ENCODE measurements around the gene ZER1. TPM values are rescaled to one million over a fixed set of nuclear protein-coding genes. Genes with fewer than 3 reads are reported as not detected.

ZER1 gene
- total RNA-seq, 3 donors from 2014 or later, result 31.2 to 42.9 (median 34.1) TPM

DNA sequence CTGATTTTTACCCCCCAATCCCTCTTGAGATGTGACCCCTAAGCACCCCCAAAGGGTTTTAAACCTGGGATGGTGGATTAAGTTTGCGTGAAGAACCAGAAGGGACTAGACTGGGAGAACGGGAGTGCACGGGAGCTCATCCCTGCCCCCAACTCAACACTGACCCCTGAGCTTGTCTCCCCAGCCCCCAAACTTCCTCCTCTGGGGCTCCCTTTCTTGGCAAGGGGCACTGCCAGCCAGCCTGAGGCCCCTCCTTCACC lies 87.7 kb downstream of the ZER1 start:
- intact Hi-C loops (cut with DNase I; ENCODE audit: low total_unique reads), result no loop called here
- no peak for DNase-seq (ENCODE audit: low spot score in 2 of 2)
- Histone ChIP-seq H3K27me3 (no peaks in the 10 kb centered on the region), H3K4me1 (peaks cover 0 to 16% of the 10 kb centered on the region in 2 donors), H3K27ac (peak overlapping the region; percentile 93 to 94), H3K4me3 (peak overlapping the region; percentile 45 to 77 (median 69)), H3K36me3 (no peaks in the 10 kb centered on the region), H3K9me3 (no peaks in the 10 kb centered on the region)
- TF ChIP-seq, protein P1, sequence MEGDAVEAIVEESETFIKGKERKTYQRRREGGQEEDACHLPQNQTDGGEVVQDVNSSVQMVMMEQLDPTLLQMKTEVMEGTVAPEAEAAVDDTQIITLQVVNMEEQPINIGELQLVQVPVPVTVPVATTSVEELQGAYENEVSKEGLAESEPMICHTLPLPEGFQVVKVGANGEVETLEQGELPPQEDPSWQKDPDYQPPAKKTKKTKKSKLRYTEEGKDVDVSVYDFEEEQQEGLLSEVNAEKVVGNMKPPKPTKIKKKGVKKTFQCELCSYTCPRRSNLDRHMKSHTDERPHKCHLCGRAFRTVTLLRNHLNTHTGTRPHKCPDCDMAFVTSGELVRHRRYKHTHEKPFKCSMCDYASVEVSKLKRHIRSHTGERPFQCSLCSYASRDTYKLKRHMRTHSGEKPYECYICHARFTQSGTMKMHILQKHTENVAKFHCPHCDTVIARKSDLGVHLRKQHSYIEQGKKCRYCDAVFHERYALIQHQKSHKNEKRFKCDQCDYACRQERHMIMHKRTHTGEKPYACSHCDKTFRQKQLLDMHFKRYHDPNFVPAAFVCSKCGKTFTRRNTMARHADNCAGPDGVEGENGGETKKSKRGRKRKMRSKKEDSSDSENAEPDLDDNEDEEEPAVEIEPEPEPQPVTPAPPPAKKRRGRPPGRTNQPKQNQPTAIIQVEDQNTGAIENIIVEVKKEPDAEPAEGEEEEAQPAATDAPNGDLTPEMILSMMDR (IDR thresholded peaks at IDR 0.05), result no peak
- TF ChIP-seq POLR2A (IDR thresholded peaks at IDR 0.05), result no peak
- no peak for TF ChIP-seq POLR2AphosphoS5 (IDR thresholded peaks at IDR 0.05)

DNA sequence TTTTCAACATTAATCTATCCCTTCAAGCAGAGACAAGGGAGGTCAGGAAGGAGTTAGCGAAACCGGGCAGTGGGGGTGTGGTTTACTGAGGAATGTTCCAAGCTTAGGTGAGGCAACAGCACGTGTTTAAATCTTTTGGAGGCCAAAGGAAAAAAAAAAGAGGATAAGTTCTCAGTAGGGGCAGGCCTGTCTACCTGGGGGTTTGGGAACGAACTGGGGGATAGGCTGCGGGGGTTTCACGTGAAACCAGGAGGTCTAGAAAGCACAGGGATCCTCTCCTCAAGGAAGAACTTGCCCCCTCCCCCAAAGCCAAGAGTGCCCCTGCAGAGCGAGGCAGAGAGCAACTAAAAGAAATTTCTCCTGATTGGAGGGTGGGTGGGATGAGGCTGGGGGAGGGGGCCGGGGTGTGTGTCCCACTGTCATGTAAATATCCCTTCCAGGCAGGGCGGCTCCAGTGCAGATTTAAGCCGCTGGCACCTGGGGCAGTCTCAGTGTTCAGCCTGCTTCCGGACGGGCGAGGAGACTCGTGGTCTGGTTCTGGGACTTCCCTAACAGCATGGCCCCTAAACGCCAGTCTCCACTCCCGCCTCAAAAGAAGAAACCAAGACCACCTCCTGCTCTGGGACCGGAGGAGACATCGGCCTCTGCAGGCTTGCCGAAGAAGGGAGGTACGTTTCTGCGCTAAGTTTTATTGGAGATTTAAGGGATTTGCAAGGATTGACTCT lies 88.2 kb downstream of the ZER1 start:
- intact Hi-C loops (cut with DNase I; ENCODE audit: low total_unique reads), result no loop called here
- DNase-seq (ENCODE audit: low spot score in 2 of 2), result peak in 1 of 2 donors; percentile 73
- Histone ChIP-seq H3K4me3 (peak overlapping the region; percentile 45 to 77 (median 69)), H3K9me3 (no peaks in the 10 kb centered on the region), H3K27me3 (no peaks in the 10 kb centered on the region), H3K36me3 (no peaks in the 10 kb centered on the region), H3K27ac (peak overlapping the region; percentile 93 to 94), H3K4me1 (peaks cover 0 to 16% of the 10 kb centered on the region in 2 donors)
- TF ChIP-seq, protein P1 (IDR thresholded peaks at IDR 0.05), result no peak
- no peak for TF ChIP-seq POLR2A (IDR thresholded peaks at IDR 0.05)
- no peak for TF ChIP-seq POLR2AphosphoS5 (IDR thresholded peaks at IDR 0.05)

Other genes with a start within 250 kb of the ZER1 start
- 100 to 1,000 TPM; 217 to 264 (median 254) TPM for gene SPTAN1, start 219.3 kb downstream of the ZER1 start, total RNA-seq
- gene DYNC2I2, start 115.1 kb downstream of the ZER1 start, total RNA-seq, result 10 to 100 TPM; 23.7 to 67.0 (median 54.1) TPM
- gene SET, start 82.7 kb downstream of the ZER1 start, total RNA-seq, result 100 to 1,000 TPM; 142 to 168 (median 158) TPM
- 1 to 10 TPM; 2.6 to 8.5 (median 7.0) TPM for gene PKN3, start 69.4 kb downstream of the ZER1 start, total RNA-seq
- gene ZDHHC12, start 47.8 kb downstream of the ZER1 start, total RNA-seq, result 10 to 100 TPM; 15.7 to 33.7 (median 30.2) TPM
- 10 to 100 TPM; 14.4 to 20.0 (median 16.2) TPM for gene TBC1D13, start 15.3 kb upstream of the ZER1 start, total RNA-seq
- 10 to 100 TPM; 25.6 to 39.7 (median 25.8) TPM for gene ENDOG, start 46.6 kb upstream of the ZER1 start, total RNA-seq
- 10 to 100 TPM; 23.0 to 40.0 (median 31.5) TPM for gene SPOUT1, start 57.9 kb upstream of the ZER1 start, total RNA-seq
- 1 to 10 TPM; 3.0 to 7.6 (median 7.2) TPM for gene KYAT1, start 110.0 kb upstream of the ZER1 start, total RNA-seq
- 10 to 100 TPM; 26.1 to 52.7 (median 40.6) TPM for gene LRRC8A, start 110.2 kb upstream of the ZER1 start, total RNA-seq
- gene PHYHD1, start 149.1 kb upstream of the ZER1 start, total RNA-seq, result 10 to 100 TPM; 24.3 to 67.0 (median 44.8) TPM
- gene DOLK, start 175.7 kb upstream of the ZER1 start, total RNA-seq, result 10 to 100 TPM; 11.1 to 16.2 (median 14.3) TPM
- gene NUP188, start 175.8 kb upstream of the ZER1 start, total RNA-seq, result 10 to 100 TPM; 32.3 to 49.5 (median 36.0) TPM

All from breast epithelium (tissue), 4 donors.